ENCODE results near the gene CYFIP1.

The CYFIP1 gene

GRCh38 chr15:22881739-22882440, 98.3 kb downstream of the CYFIP1 start:
- Histone ChIP-seq H3K4me3 (ENCODE audit: insufficient read depth, low read depth, low read length, poor library complexity, severe bottlenecking) (no peak overlapping the region), H3K36me3 (ENCODE audit: control insufficient read depth, insufficient read depth, low read length) (no peaks in the 10 kb centered on the region), H3K27ac (ENCODE audit: insufficient read depth, low read length, poor library complexity, severe bottlenecking) (no peak overlapping the region)

DNA sequence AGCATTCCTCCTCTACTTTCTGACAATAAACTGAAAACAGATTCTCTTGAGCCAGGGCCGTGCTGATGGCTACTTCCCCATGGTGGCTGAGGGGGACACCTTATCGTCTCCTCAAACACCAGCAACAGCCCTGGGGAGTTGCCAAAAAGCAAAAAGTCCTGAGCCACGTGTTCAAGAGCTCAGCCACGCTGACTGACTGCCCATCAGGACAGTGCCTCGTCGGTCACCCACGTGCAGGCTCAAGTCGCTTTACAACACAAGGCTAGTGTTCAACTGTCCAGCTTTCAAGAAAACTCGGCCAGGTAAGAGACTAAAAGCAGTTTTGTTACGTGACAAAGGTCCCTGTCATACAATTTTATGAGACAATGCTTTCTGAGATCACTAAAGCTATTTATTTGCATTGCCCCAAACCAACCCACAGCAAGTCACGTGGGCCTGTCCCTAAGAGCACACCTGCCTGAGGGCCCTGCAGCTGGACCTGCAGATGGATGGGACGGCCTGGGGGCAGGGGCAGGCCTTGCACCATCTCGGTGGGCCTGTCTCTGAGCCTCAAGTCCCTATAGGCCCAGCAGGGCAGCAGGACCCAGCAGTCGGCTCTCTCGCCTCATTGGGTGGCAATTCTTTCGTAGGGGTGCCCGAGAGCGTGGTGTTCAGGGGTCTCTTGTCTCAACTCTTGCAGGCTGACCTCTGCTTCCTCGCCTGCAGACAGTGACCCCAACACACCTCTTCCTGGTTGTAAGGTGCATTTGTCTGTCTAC, 99.0 kb downstream of the CYFIP1 start:
- Histone ChIP-seq H3K9me3 (ENCODE audit: control insufficient read depth, low read length) (peaks cover 3% of the 10 kb centered on the region), H3K27ac (ENCODE audit: insufficient read depth, low read length, poor library complexity, severe bottlenecking) (no peak overlapping the region), H3K4me1 (ENCODE audit: control insufficient read depth, insufficient read depth, low read length, poor library complexity, severe bottlenecking) (no peaks in the 10 kb centered on the region), H3K27me3 (replicated peaks; ENCODE audit: control insufficient read depth, insufficient read depth, low read length, poor library complexity, severe bottlenecking) (no peaks in the 10 kb centered on the region), H3K36me3 (ENCODE audit: control insufficient read depth, insufficient read depth, low read length) (no peaks in the 10 kb centered on the region), H3K4me3 (ENCODE audit: insufficient read depth, low read depth, low read length, poor library complexity, severe bottlenecking) (no peak overlapping the region)
- no peak for DNase-seq

More at GRCh38 chr15:22881739-22882440, 98.3 kb downstream of the CYFIP1 start:
- no peak for DNase-seq
- Histone ChIP-seq H3K4me1 (ENCODE audit: control insufficient read depth, insufficient read depth, low read length, poor library complexity, severe bottlenecking) (no peaks in the 10 kb centered on the region), H3K27me3 (replicated peaks; ENCODE audit: control insufficient read depth, insufficient read depth, low read length, poor library complexity, severe bottlenecking) (no peaks in the 10 kb centered on the region), H3K9me3 (ENCODE audit: control insufficient read depth, low read length) (peaks cover 3% of the 10 kb centered on the region)

DNA sequence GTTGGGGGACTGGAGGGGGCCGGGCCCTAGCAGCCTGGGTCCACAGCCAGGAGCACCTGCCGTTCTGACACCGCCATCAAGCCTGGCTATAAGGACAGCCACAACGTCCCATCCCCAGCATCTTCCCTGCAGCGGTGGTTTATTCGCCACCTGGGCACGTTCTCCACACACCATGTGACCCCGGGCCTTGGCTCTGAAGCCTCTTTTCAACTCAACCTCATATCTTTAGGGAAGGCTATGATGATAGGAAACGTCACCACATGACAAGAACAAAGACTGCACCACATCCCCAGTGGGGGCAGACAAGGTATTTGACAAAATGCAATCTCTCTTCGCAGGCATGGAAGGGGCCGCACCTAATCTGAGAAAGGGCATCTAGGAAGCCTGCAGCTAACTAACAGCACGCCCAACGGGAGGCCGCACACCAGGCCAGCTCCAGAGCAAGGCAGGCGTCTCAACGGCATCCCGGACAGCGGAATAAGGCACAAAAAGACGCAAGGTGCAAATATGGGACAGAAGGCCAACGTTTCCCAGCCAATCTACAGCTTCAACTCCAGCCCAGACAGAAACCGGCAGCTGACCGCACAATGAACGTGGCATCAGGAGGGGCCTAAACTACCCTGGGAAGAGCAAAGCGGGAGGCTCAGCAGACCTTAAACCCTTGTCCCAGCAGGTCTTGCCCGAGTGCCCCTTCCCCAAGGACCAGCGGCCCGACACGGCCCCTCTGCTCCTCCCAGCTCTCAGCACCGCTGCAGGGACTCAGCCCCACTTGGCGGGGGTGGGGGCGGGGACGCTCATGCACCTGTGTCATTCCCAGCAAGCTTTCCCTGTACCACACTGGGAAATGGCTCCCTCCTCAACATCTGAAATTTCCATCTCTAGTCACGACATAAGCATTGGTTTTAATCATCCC, 99.8 kb downstream of the CYFIP1 start:
- Histone ChIP-seq H3K4me3 (ENCODE audit: insufficient read depth, low read depth, low read length, poor library complexity, severe bottlenecking) (no peak overlapping the region), H3K4me1 (ENCODE audit: control insufficient read depth, insufficient read depth, low read length, poor library complexity, severe bottlenecking) (no peaks in the 10 kb centered on the region), H3K9me3 (ENCODE audit: control insufficient read depth, low read length) (peaks cover 3% of the 10 kb centered on the region), H3K36me3 (ENCODE audit: control insufficient read depth, insufficient read depth, low read length) (no peaks in the 10 kb centered on the region), H3K27ac (ENCODE audit: insufficient read depth, low read length, poor library complexity, severe bottlenecking) (no peak overlapping the region), H3K27me3 (replicated peaks; ENCODE audit: control insufficient read depth, insufficient read depth, low read length, poor library complexity, severe bottlenecking) (no peaks in the 10 kb centered on the region)
- DNase-seq, result no peak

DNA sequence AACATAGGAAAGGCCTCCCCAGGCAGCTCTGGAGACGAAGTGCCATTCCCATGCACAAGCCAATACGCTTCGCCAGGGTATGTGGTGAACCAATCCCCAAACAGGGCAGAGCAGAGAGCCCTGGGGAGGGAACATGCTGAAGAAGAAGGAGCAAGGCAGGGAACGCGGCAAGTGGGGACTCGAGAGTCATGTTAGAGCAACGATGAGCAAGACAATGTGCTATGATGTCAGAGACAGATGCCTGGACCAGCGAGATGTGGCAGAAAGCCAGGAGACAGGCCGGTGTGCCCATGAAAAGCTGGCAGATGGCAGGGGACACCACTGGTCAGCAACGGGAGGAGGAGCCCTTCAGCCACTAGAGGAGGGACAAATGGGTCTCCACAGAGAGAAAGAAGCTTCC, 102.1 kb downstream of the CYFIP1 start:
- peaks cover 3% of the 10 kb centered on the region for H3K36me3 ChIP-seq (ENCODE audit: control insufficient read depth, insufficient read depth, low read length)
- DNase-seq, result no peak
- peaks cover 3% of the 10 kb centered on the region for H3K9me3 ChIP-seq (ENCODE audit: control insufficient read depth, low read length)
- no peak overlapping the region for H3K27ac ChIP-seq (ENCODE audit: insufficient read depth, low read length, poor library complexity, severe bottlenecking)
- H3K4me3 ChIP-seq (ENCODE audit: insufficient read depth, low read depth, low read length, poor library complexity, severe bottlenecking), result no peak overlapping the region
- no peaks in the 10 kb centered on the region for H3K4me1 ChIP-seq (ENCODE audit: control insufficient read depth, insufficient read depth, low read length, poor library complexity, severe bottlenecking)
- H3K27me3 ChIP-seq (replicated peaks; ENCODE audit: control insufficient read depth, insufficient read depth, low read length, poor library complexity, severe bottlenecking), result no peaks in the 10 kb centered on the region

DNA sequence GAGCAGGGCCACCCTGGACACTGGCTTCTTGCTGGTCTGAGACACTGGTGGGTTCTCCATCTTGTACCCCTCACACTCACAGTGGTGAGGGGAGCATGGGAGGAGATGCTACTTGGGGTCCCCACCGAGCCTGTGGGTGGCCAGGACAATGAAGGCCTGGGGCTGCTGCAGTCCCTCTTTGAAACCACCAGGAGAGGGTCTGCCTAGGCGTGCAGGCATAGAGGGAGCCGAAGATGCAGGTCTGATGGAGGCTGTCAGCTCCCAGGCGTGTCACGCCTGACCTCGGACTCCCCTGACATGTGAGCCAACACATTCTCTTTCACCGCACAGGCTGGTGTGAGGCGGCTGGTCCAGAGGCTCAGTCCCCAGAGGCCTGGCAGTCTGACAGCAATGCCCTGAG, 102.6 kb downstream of the CYFIP1 start:
- DNase-seq, result no peak
- Histone ChIP-seq H3K4me3 (ENCODE audit: insufficient read depth, low read depth, low read length, poor library complexity, severe bottlenecking) (no peak overlapping the region), H3K4me1 (ENCODE audit: control insufficient read depth, insufficient read depth, low read length, poor library complexity, severe bottlenecking) (no peaks in the 10 kb centered on the region), H3K36me3 (ENCODE audit: control insufficient read depth, insufficient read depth, low read length) (peaks cover 3% of the 10 kb centered on the region), H3K27me3 (replicated peaks; ENCODE audit: control insufficient read depth, insufficient read depth, low read length, poor library complexity, severe bottlenecking) (no peaks in the 10 kb centered on the region), H3K27ac (ENCODE audit: insufficient read depth, low read length, poor library complexity, severe bottlenecking) (no peak overlapping the region), H3K9me3 (ENCODE audit: control insufficient read depth, low read length) (peaks cover 3% of the 10 kb centered on the region)

- H3K27me3 ChIP-seq (replicated peaks; ENCODE audit: control insufficient read depth, insufficient read depth, low read length, poor library complexity, severe bottlenecking), result no peaks in the 10 kb centered on the region
- H3K27ac ChIP-seq (ENCODE audit: insufficient read depth, low read length, poor library complexity, severe bottlenecking), result no peak overlapping the region
- H3K9me3 ChIP-seq (ENCODE audit: control insufficient read depth, low read length), result peaks cover 3% of the 10 kb centered on the region
- no peak overlapping the region for H3K4me3 ChIP-seq (ENCODE audit: insufficient read depth, low read depth, low read length, poor library complexity, severe bottlenecking)
- no peak for DNase-seq
- no peaks in the 10 kb centered on the region for H3K4me1 ChIP-seq (ENCODE audit: control insufficient read depth, insufficient read depth, low read length, poor library complexity, severe bottlenecking)
- H3K36me3 ChIP-seq (ENCODE audit: control insufficient read depth, insufficient read depth, low read length), result peaks cover 3% of the 10 kb centered on the region
Observed at GRCh38 chr15:22877117-22877516, 103.1 kb downstream of the CYFIP1 start.

DNA sequence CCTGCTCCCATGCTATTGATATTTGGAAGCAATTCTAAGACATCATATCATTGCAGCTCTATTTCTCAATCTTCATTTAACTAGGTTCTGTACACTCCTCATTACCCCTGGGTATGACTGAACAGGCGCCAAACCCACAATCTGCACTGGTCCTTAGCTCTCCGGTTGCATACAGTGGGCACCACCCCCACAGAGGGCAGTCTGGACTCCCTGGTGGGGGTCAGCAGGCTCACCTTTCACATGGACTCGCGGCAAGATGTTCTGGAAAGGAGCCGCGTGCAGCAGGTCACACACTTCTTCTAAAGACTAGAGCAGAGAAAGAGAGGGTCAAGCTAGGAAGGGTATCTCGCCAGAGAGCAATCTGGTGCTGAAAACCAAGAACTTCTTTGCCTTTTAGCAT, 105.2 kb downstream of the CYFIP1 start:
- Histone ChIP-seq H3K4me3 (ENCODE audit: insufficient read depth, low read depth, low read length, poor library complexity, severe bottlenecking) (no peak overlapping the region), H3K4me1 (ENCODE audit: control insufficient read depth, insufficient read depth, low read length, poor library complexity, severe bottlenecking) (no peaks in the 10 kb centered on the region), H3K27me3 (replicated peaks; ENCODE audit: control insufficient read depth, insufficient read depth, low read length, poor library complexity, severe bottlenecking) (no peaks in the 10 kb centered on the region), H3K27ac (ENCODE audit: insufficient read depth, low read length, poor library complexity, severe bottlenecking) (no peak overlapping the region), H3K9me3 (ENCODE audit: control insufficient read depth, low read length) (peaks cover 3% of the 10 kb centered on the region), H3K36me3 (ENCODE audit: control insufficient read depth, insufficient read depth, low read length) (peaks cover 3% of the 10 kb centered on the region)
- no peak for DNase-seq

DNA sequence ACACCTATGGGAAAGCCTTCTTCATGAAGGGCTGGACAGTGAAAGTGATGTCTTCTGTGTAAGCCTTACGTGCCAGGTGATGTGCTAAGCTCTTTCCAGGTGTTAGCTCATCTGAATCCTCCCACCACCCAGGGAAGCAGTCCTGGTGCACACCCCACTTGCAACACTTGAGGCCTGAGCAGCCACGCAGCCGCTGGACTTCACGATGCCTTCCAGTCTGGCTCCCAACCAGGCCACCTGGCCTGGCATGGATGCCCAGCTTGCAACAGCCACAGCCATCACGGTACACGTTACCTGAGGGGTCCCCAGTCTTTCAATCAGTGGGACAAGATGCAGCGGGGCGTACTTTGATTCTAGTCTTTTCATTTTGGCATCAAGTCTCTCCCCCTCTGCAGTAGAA, 105.9 kb downstream of the CYFIP1 start:
- H3K36me3 ChIP-seq (ENCODE audit: control insufficient read depth, insufficient read depth, low read length), result peaks cover 6% of the 10 kb centered on the region
- no peak overlapping the region for H3K4me3 ChIP-seq (ENCODE audit: insufficient read depth, low read depth, low read length, poor library complexity, severe bottlenecking)
- H3K4me1 ChIP-seq (ENCODE audit: control insufficient read depth, insufficient read depth, low read length, poor library complexity, severe bottlenecking), result no peaks in the 10 kb centered on the region
- H3K27ac ChIP-seq (ENCODE audit: insufficient read depth, low read length, poor library complexity, severe bottlenecking), result no peak overlapping the region
- no peak for DNase-seq
- H3K27me3 ChIP-seq (replicated peaks; ENCODE audit: control insufficient read depth, insufficient read depth, low read length, poor library complexity, severe bottlenecking), result no peaks in the 10 kb centered on the region
- peaks cover 3% of the 10 kb centered on the region for H3K9me3 ChIP-seq (ENCODE audit: control insufficient read depth, low read length)

- Histone ChIP-seq H3K27ac (ENCODE audit: insufficient read depth, low read length, poor library complexity, severe bottlenecking) (no peak overlapping the region), H3K27me3 (replicated peaks; ENCODE audit: control insufficient read depth, insufficient read depth, low read length, poor library complexity, severe bottlenecking) (no peaks in the 10 kb centered on the region), H3K4me3 (ENCODE audit: insufficient read depth, low read depth, low read length, poor library complexity, severe bottlenecking) (no peak overlapping the region), H3K9me3 (ENCODE audit: control insufficient read depth, low read length) (peaks cover 3% of the 10 kb centered on the region), H3K36me3 (ENCODE audit: control insufficient read depth, insufficient read depth, low read length) (peaks cover 8% of the 10 kb centered on the region), H3K4me1 (ENCODE audit: control insufficient read depth, insufficient read depth, low read length, poor library complexity, severe bottlenecking) (no peaks in the 10 kb centered on the region)
- DNase-seq, result no peak
Observed at GRCh38 chr15:22873841-22874240, 106.3 kb downstream of the CYFIP1 start.
